Measurements from ENCODE around the gene RAB32. TPM values are rescaled to one million over a fixed set of nuclear protein-coding genes. Genes with fewer than 3 reads are reported as not detected.

Gene RAB32
- 36.9 and 39.6 TPM in 2 replicates for polyA plus RNA-seq (2012; rRNA removed)
- 50.3 and 55.7 TPM in 2 replicates for polyA plus RNA-seq (2012; cell fraction: cytosol; rRNA removed)
- 12.9 and 19.4 TPM in 2 replicates for polyA plus RNA-seq (2012; cell fraction: nucleus; rRNA removed)

- peak within 1 kb of the TSS; percentile 89; the same call in 1 of the 2 replicates for H2AFZ ChIP-seq (ENCODE audit: low read depth)
- ChIA-PET CTCF (interaction anchor here (0.6 to 2.6 kb wide), 10 partner anchors 9 to 166 kb away, joined by 3 to 13 read pairs (median 3); no protein-coding TSS in a partner anchor), POLR2A (no interaction called here)
- H3K9me2 ChIP-seq = no peaks in the 10 kb centered on the region
- no peaks in the 10 kb centered on the region for H3K27me3 ChIP-seq (ENCODE audit: insufficient read depth)
- peak within 1 kb of the TSS; percentile 79 to 89 for H3K27ac ChIP-seq (ENCODE audit: low read depth in 2 of 2, low read length in 1 of 2)
- H3K4me1 ChIP-seq (ENCODE audit: control insufficient read depth in 1 of 2, insufficient read depth in 2 of 2, low read depth in 1 of 2, low read length in 1 of 2) = peaks cover 5 to 16% of the 10 kb centered on the region in 2 experiments; a peak in 3 of 4 replicates
- H3K79me2 ChIP-seq (ENCODE audit: insufficient read depth) = peaks cover 43% of the 10 kb centered on the region
- peak within 1 kb of the TSS; percentile 81 to 88 for H3K4me3 ChIP-seq (ENCODE audit: low read depth in 2 of 2, low read length in 1 of 2)
- 77% methylated on average over 5 of the region's 86 CpGs for WGBS (ENCODE audit: low lambda C conversion rate)
- H3K9ac ChIP-seq = peak within 1 kb of the TSS; percentile 95
- H4K20me1 ChIP-seq (ENCODE audit: insufficient read depth) = no peaks in the 10 kb centered on the region
- no peaks in the 10 kb centered on the region for H3K36me3 ChIP-seq (replicated peaks in 1 of 2; ENCODE audit: control insufficient read depth in 1 of 2, insufficient read depth in 2 of 2, low read length in 1 of 2)
- H3K9me3 ChIP-seq = no peaks in the 10 kb centered on the region
- H3F3A ChIP-seq (replicated peaks; ENCODE audit: insufficient read depth) = peaks cover 14% of the 10 kb centered on the region
- peak; percentile 95 for DNase-seq
- H3K4me2 ChIP-seq = peak within 1 kb of the TSS; percentile 91
- TF ChIP-seq REST (IDR thresholded peaks at IDR 0.05; ENCODE audit: low read depth, low read length) (no peak), FOXJ3 (CRISPR knock-in tag; IDR thresholded peaks at IDR 0.05) (no peak), MEF2A (IDR thresholded peaks at IDR 0.05; ENCODE audit: borderline replicate concordance, low read depth) (no peak), POLR2AphosphoS5 (IDR thresholded peaks at IDR 0.05; ENCODE audit: low read depth, low read length) (peak; percentile 23; the same call in 1 of the 2 replicates), PBX3 (IDR thresholded peaks at IDR 0.05) (no peak), FOSL2 (IDR thresholded peaks at IDR 0.05; ENCODE audit: borderline replicate concordance, low read depth) (no peak), SIN3A (IDR thresholded peaks at IDR 0.05; ENCODE audit: borderline replicate concordance, low read depth, low read length) (peak; percentile 39; the same call in 1 of the 2 replicates), FOXM1 (IDR thresholded peaks at IDR 0.05; ENCODE audit: low read depth) (no peak), NFIC (IDR thresholded peaks at IDR 0.05; ENCODE audit: borderline replicate concordance) (no peak), YY1 (IDR thresholded peaks at IDR 0.05; ENCODE audit: low read depth) (no peak), NRF1 (IDR thresholded peaks at IDR 0.05; ENCODE audit: low read depth, low read length) (peak; percentile 64), TEAD4 (IDR thresholded peaks at IDR 0.05; ENCODE audit: borderline replicate concordance, insufficient read depth) (no peak), RCOR1 (IDR thresholded peaks at IDR 0.05; ENCODE audit: low read length) (no peak), GATA2 (CRISPR knock-in tag; IDR thresholded peaks at IDR 0.05) (no peak), USF1 (IDR thresholded peaks at IDR 0.05; ENCODE audit: borderline replicate concordance, low read depth) (peak; percentile 57; the same call in 1 of the 2 replicates), TAF1 (IDR thresholded peaks at IDR 0.05; ENCODE audit: borderline replicate concordance, low read depth, low read length) (peak; percentile 59; the same call in 1 of the 2 replicates), RAD21 (IDR thresholded peaks at IDR 0.05; ENCODE audit: low read length) (peak; percentile 45), EZH2phosphoT487 (IDR thresholded peaks at IDR 0.05; ENCODE audit: borderline replicate concordance, low read depth) (no peak), GABPA (IDR thresholded peaks at IDR 0.05; ENCODE audit: low read depth) (no peak), MXI1 (IDR thresholded peaks at IDR 0.05; ENCODE audit: low read depth, low read length) (peak; percentile 9; the same call in 1 of the 2 replicates), EP300 (IDR thresholded peaks at IDR 0.05; ENCODE audit: borderline replicate concordance in 1 of 2, low read depth in 1 of 2, low read length in 1 of 2) (no peak), ELF1 (IDR thresholded peaks at IDR 0.05) (no peak)
- TF ChIP-seq, protein P1, sequence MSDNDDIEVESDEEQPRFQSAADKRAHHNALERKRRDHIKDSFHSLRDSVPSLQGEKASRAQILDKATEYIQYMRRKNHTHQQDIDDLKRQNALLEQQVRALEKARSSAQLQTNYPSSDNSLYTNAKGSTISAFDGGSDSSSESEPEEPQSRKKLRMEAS (IDR thresholded peaks at IDR 0.05; ENCODE audit: low read depth) = no peak
- TF ChIP-seq, protein P2, sequence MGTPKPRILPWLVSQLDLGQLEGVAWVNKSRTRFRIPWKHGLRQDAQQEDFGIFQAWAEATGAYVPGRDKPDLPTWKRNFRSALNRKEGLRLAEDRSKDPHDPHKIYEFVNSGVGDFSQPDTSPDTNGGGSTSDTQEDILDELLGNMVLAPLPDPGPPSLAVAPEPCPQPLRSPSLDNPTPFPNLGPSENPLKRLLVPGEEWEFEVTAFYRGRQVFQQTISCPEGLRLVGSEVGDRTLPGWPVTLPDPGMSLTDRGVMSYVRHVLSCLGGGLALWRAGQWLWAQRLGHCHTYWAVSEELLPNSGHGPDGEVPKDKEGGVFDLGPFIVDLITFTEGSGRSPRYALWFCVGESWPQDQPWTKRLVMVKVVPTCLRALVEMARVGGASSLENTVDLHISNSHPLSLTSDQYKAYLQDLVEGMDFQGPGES (IDR thresholded peaks at IDR 0.05; ENCODE audit: low read depth, low read length) = no peak
- TF ChIP-seq, protein P3, sequence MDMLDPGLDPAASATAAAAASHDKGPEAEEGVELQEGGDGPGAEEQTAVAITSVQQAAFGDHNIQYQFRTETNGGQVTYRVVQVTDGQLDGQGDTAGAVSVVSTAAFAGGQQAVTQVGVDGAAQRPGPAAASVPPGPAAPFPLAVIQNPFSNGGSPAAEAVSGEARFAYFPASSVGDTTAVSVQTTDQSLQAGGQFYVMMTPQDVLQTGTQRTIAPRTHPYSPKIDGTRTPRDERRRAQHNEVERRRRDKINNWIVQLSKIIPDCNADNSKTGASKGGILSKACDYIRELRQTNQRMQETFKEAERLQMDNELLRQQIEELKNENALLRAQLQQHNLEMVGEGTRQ (IDR thresholded peaks at IDR 0.05; ENCODE audit: borderline replicate concordance, low read depth, low read length) = no peak
Observed at GRCh38 chr6:146543211-146543939, at the start of gene RAB32. Gene RAB32 (plus strand): TSS chr6:146543833. CDS start chr6:146543872, 39 bp downstream.
